Neural progenitor cell (in vitro differentiated cells): ENCODE data around the gene KCTD13.

Source experiments
- CTCF ChIP-seq: fragments of 200-600 bp; sonication (generic); IDR thresholded peaks from 2 replicates; pipeline ENCODE4 v1.5.1; 2017; ENCODE audit warnings: antibody characterized with exemption, mild to moderate bottlenecking
- EZH2 ChIP-seq: fragments of 200-600 bp; sonication (generic); IDR thresholded peaks from 2 replicates; pipeline ENCODE4 v1.6.1; 2017; ENCODE audit warnings: antibody characterized with exemption, mild to moderate bottlenecking, moderate library complexity
- EZH2phosphoT487 ChIP-seq: fragments of 200-600 bp; sonication (generic); IDR thresholded peaks from 2 replicates; pipeline ENCODE4 v1.6.1; 2017; ENCODE audit warnings: antibody characterized with exemption

- TF ChIP-seq EZH2phosphoT487 = no peak
- no peak for TF ChIP-seq CTCF
- TF ChIP-seq EZH2 = no peak
Observed at GRCh38 chr16:29961127-29961478, 35.1 kb upstream of the KCTD13 start.
